KMS-11 (cell line): ENCODE measurements around the gene SERPINE1.

Source experiments
- H2AFZ ChIP-seq: fragments of 200-600 bp; sonication (generic); 2 replicates; pipeline ENCODE4 v1.6.1; 2016; ENCODE audit warnings: antibody characterized with exemption, mixed run types, low read depth
- H3K27ac ChIP-seq: fragments of 200-600 bp; sonication (generic); 2 replicates; pipeline ENCODE4 v1.6.1; 2016; ENCODE audit warnings: mild to moderate bottlenecking, mixed run types
- H3K27me3 ChIP-seq: fragments of 200-600 bp; sonication (generic); 2 replicates; pipeline ENCODE4 v1.6.1; 2017; ENCODE audit warnings: mild to moderate bottlenecking, low read depth, mixed run types, moderate library complexity; ENCODE audit not compliant: insufficient read depth
- H3K36me3 ChIP-seq: fragments of 200-600 bp; sonication (generic); 2 replicates; pipeline ENCODE4 v1.6.1; 2017; ENCODE audit warnings: mild to moderate bottlenecking, mixed run types; ENCODE audit not compliant: insufficient read depth
- H3K4me1 ChIP-seq: fragments of 200-600 bp; sonication (generic); 2 replicates; pipeline ENCODE4 v1.6.1; 2016; ENCODE audit warnings: mild to moderate bottlenecking, low read depth, mixed run types; ENCODE audit not compliant: poor library complexity, severe bottlenecking
- H3K4me2 ChIP-seq: fragments of 200-600 bp; sonication (generic); 2 replicates; pipeline ENCODE4 v1.7.0; 2016; ENCODE audit warnings: mild to moderate bottlenecking, mixed run types
- H3K4me3 ChIP-seq: fragments of 200-600 bp; sonication (generic); IDR thresholded peaks from 2 replicates; pipeline ENCODE4 v1.6.1; 2017; ENCODE audit warnings: low read depth, low read length, mixed read lengths; ENCODE audit not compliant: insufficient read depth
- H3K79me2 ChIP-seq: fragments of 200-600 bp; sonication (generic); 2 replicates; pipeline ENCODE4 v1.6.1; 2016; ENCODE audit warnings: low read depth, mixed run types; ENCODE audit not compliant: insufficient read depth
- H3K9ac ChIP-seq: fragments of 200-600 bp; sonication (generic); 2 replicates; pipeline ENCODE4 v1.6.1; 2016; ENCODE audit warnings: mild to moderate bottlenecking, mixed run types
- H4K20me1 ChIP-seq: fragments of 200-600 bp; sonication (generic); 2 replicates; pipeline ENCODE4 v1.6.1; 2016; ENCODE audit warnings: mild to moderate bottlenecking, mixed run types; ENCODE audit not compliant: insufficient read depth
- CTCF ChIP-seq: fragments of 200-600 bp; sonication (generic); conservative IDR thresholded peaks from 2 replicates; pipeline ENCODE4 v1.6.1; 2017; ENCODE audit warnings: low read depth, mild to moderate bottlenecking, antibody characterized with exemption, low read length, moderate library complexity, mixed read lengths

The SERPINE1 gene

GRCh38 chr7:101161692-101162471, 35.0 kb downstream of the SERPINE1 start:
- no peak overlapping the region for H3K27ac ChIP-seq
- H3K4me1 ChIP-seq = peaks cover 11% of the 10 kb centered on the region
- peaks cover 17% of the 10 kb centered on the region for H3K27me3 ChIP-seq
- no peak overlapping the region for H2AFZ ChIP-seq
- no peak for TF ChIP-seq CTCF
- H3K9ac ChIP-seq = no peak overlapping the region
- H4K20me1 ChIP-seq = no peaks in the 10 kb centered on the region
- no peaks in the 10 kb centered on the region for H3K79me2 ChIP-seq
- H3K4me2 ChIP-seq = no peak overlapping the region
- no peaks in the 10 kb centered on the region for H3K36me3 ChIP-seq
- no peak overlapping the region for H3K4me3 ChIP-seq

GRCh38 chr7:101162551-101163278, 35.8 kb downstream of the SERPINE1 start:
- H3K79me2 ChIP-seq = no peaks in the 10 kb centered on the region
- no peaks in the 10 kb centered on the region for H4K20me1 ChIP-seq
- peaks cover 25% of the 10 kb centered on the region for H3K27me3 ChIP-seq
- H3K9ac ChIP-seq = no peak overlapping the region
- no peak for TF ChIP-seq CTCF
- H3K4me1 ChIP-seq = peaks cover 11% of the 10 kb centered on the region
- H3K27ac ChIP-seq = no peak overlapping the region
- H3K4me2 ChIP-seq = no peak overlapping the region
- H3K36me3 ChIP-seq = no peaks in the 10 kb centered on the region
- no peak overlapping the region for H3K4me3 ChIP-seq
- H2AFZ ChIP-seq = no peak overlapping the region

- H3K27ac ChIP-seq = no peak overlapping the region
- no peak overlapping the region for H3K9ac ChIP-seq
- no peak overlapping the region for H3K4me2 ChIP-seq
- TF ChIP-seq CTCF = no peak
- H2AFZ ChIP-seq = no peak overlapping the region
- H3K36me3 ChIP-seq = no peaks in the 10 kb centered on the region
- peaks cover 33% of the 10 kb centered on the region for H3K27me3 ChIP-seq
- no peaks in the 10 kb centered on the region for H3K79me2 ChIP-seq
- H3K4me3 ChIP-seq = no peak overlapping the region
- no peaks in the 10 kb centered on the region for H4K20me1 ChIP-seq
- H3K4me1 ChIP-seq = peaks cover 11% of the 10 kb centered on the region
Observed at GRCh38 chr7:101163279-101164070, 36.6 kb downstream of the SERPINE1 start.

GRCh38 chr7:101164071-101164840, 37.4 kb downstream of the SERPINE1 start:
- H4K20me1 ChIP-seq = no peaks in the 10 kb centered on the region
- H3K27ac ChIP-seq = no peak overlapping the region
- H3K4me1 ChIP-seq = peaks cover 11% of the 10 kb centered on the region
- no peaks in the 10 kb centered on the region for H3K36me3 ChIP-seq
- no peak overlapping the region for H3K4me3 ChIP-seq
- no peak overlapping the region for H3K9ac ChIP-seq
- no peak for TF ChIP-seq CTCF
- H3K27me3 ChIP-seq = peaks cover 41% of the 10 kb centered on the region
- no peak overlapping the region for H3K4me2 ChIP-seq
- H3K79me2 ChIP-seq = no peaks in the 10 kb centered on the region
- no peak overlapping the region for H2AFZ ChIP-seq
